WERI-Rb-1 (cell line): ENCODE results near the gene IER3IP1.
"Not testable (repeated sequence)": the region's sequence is repeated elsewhere in the genome, so short reads cannot be mapped to it uniquely, and the experiment has no call there.

Experiments used
- DNase-seq: peaks from one replicate; pipeline ENCODE4 v3.0.0-alpha.2; 2020
- H3K27ac ChIP-seq: fragments of 250-450 bp; sonication (Bioruptor Pico); 2 replicates; pipeline ENCODE4 v1.5.1; 2020; ENCODE audit warnings: mild to moderate bottlenecking, moderate library complexity
- H3K27me3 ChIP-seq: fragments of 250-450 bp; sonication (Bioruptor Pico); 2 replicates; pipeline ENCODE4 v1.5.1; 2021; ENCODE audit warnings: mild to moderate bottlenecking, low read depth, moderate library complexity; ENCODE audit not compliant: insufficient read depth, severe bottlenecking
- H3K36me3 ChIP-seq: fragments of 250-450 bp; sonication (Bioruptor Pico); 2 replicates; pipeline ENCODE4 v1.5.1; 2020; ENCODE audit warnings: mild to moderate bottlenecking, moderate library complexity
- H3K4me3 ChIP-seq: 2 replicates; pipeline ENCODE4 v1.5.1; 2011; ENCODE audit warnings: low read depth, mild to moderate bottlenecking, control low read depth, low read length
- H3K9me3 ChIP-seq: fragments of 250-450 bp; sonication (Bioruptor Pico); 2 replicates; pipeline ENCODE4 v1.5.1; 2021; ENCODE audit warnings: mild to moderate bottlenecking, moderate library complexity; ENCODE audit not compliant: severe bottlenecking
- TF ChIP-seq, protein P1 (sequence below): IDR thresholded peaks from 2 replicates; pipeline ENCODE4 v1.5.1; 2011; ENCODE audit warnings: low read depth, mild to moderate bottlenecking, control low read depth, inconsistent platforms, low read length

Gene IER3IP1

DNA sequence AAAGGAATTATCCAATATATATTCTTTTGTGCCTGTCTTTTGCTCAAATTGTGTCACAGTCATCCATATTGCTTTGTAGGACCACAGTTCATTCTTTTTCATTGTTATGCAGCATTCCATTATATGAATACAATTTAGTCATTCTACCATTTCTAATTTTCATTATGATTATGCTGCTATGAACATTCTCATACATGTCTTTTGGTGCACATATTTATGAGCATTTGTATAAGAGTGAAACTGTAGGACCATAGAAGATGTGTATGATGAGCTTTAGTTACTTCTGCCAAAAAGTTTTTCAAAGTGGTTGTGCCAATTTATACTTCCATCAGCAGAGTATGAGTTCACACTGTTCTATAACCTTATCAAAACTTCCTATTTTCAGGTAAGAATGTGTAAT lies 7.7 kb downstream of the IER3IP1 start:
- no peaks in the 10 kb centered on the region for H3K27me3 ChIP-seq
- H3K4me3 ChIP-seq: no peak overlapping the region
- H3K9me3 ChIP-seq: no peaks in the 10 kb centered on the region
- H3K36me3 ChIP-seq: peaks cover 33% of the 10 kb centered on the region
- DNase-seq: no peak
- H3K27ac ChIP-seq: no peak overlapping the region
- TF ChIP-seq, protein P1, sequence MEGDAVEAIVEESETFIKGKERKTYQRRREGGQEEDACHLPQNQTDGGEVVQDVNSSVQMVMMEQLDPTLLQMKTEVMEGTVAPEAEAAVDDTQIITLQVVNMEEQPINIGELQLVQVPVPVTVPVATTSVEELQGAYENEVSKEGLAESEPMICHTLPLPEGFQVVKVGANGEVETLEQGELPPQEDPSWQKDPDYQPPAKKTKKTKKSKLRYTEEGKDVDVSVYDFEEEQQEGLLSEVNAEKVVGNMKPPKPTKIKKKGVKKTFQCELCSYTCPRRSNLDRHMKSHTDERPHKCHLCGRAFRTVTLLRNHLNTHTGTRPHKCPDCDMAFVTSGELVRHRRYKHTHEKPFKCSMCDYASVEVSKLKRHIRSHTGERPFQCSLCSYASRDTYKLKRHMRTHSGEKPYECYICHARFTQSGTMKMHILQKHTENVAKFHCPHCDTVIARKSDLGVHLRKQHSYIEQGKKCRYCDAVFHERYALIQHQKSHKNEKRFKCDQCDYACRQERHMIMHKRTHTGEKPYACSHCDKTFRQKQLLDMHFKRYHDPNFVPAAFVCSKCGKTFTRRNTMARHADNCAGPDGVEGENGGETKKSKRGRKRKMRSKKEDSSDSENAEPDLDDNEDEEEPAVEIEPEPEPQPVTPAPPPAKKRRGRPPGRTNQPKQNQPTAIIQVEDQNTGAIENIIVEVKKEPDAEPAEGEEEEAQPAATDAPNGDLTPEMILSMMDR: no peak

GRCh38 chr18:47166294-47166693 lies 9.9 kb downstream of the IER3IP1 start:
- no peak for DNase-seq
- Histone ChIP-seq H3K36me3 (peaks cover 25% of the 10 kb centered on the region), H3K27ac (no peak overlapping the region), H3K27me3 (no peaks in the 10 kb centered on the region), H3K4me3 (no peak overlapping the region), H3K9me3 (no peaks in the 10 kb centered on the region)
- TF ChIP-seq, protein P1: no peak

DNA sequence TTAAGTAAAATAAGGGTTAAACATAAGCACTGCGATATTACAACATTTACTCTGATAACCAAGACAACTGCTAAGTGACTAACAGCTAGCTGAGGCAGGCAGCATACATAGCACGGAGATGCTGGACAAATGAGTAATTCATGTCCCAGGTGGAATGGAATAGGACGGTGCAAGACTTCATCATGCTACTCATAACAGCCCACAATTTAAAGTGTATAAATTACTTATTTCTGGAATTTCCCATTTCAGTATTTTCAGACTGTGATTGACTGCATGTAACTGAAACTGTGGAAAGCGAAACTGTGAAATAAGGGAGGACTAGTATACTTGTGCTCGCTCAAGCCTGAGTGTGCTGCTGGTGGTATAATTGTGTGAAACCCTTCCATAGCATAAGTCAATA lies 12.9 kb downstream of the IER3IP1 start:
- Histone ChIP-seq H3K9me3 (no peaks in the 10 kb centered on the region), H3K27ac (no peak overlapping the region), H3K4me3 (no peak overlapping the region), H3K27me3 (no peaks in the 10 kb centered on the region), H3K36me3 (peaks cover 16% of the 10 kb centered on the region)
- TF ChIP-seq, protein P1: no peak
- no peak for DNase-seq

DNA sequence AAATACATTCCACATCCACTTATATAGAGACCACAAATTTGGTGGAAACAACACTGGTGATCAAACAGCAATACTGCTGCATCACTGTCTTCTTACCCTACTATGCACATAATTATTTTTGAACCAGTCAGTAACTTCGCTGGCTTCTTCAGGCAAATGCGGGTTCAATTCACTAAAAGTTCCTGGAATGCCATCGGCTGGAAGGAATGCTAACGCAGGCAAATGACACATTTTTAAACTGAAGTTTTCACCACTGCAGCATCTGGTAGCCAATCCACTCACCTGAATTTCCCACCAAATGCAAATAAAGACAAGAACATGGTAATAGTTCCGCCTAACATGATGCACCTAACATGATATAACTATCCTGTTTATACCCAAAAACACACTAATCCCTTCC lies 15.9 kb downstream of the IER3IP1 start:
- no peak for DNase-seq
- H3K27me3 ChIP-seq: no peaks in the 10 kb centered on the region
- no peaks in the 10 kb centered on the region for H3K9me3 ChIP-seq
- TF ChIP-seq, protein P1: no peak
- H3K4me3 ChIP-seq: no peak overlapping the region
- H3K27ac ChIP-seq: no peak overlapping the region
- H3K36me3 ChIP-seq: peaks cover 26% of the 10 kb centered on the region

- not testable (repeated sequence) for H3K27ac ChIP-seq, DNase-seq, H3K9me3 ChIP-seq, H3K4me3 ChIP-seq, H3K27me3 ChIP-seq
- peaks cover 37% of the 10 kb centered on the region for H3K36me3 ChIP-seq
Observed at GRCh38 chr18:47158404-47158803, 17.8 kb downstream of the IER3IP1 start.

DNA sequence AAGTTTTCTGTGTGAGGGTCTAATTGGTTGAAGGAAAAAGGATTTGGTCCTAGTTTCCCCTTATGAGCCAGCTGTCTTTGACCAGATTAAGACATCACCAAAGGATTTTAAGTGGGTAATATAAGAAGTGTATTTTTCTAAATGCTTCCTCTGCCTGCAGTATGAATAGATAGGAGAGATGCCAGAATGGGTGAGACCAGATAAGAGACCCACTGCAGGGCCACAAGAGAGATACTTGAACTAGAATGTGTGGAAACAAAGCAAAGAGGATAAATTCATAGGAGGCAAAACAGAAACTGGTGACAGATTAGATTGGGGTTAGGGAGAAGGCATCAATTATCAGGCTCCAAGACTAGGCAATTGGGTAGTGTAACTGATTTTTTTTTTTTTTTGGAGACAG lies 24.7 kb downstream of the IER3IP1 start:
- Histone ChIP-seq H3K9me3 (no peaks in the 10 kb centered on the region), H3K4me3 (peak overlapping the region; percentile 62), H3K27ac (peak overlapping the region; percentile 91), H3K36me3 (peaks cover 35% of the 10 kb centered on the region), H3K27me3 (no peaks in the 10 kb centered on the region)
- TF ChIP-seq, protein P1: no peak
- DNase-seq: no peak
